Astrocyte (in vitro differentiated cells and primary cell): ENCODE data around the gene AIPL1. TPM values are rescaled to one million over a fixed set of nuclear protein-coding genes. Genes with fewer than 3 reads are reported as not detected.

Experiments used
- DNase-seq: peaks from one replicate; pipeline ENCODE4 v3.0.0-alpha.2; 2010; ENCODE audit warnings: low read depth
- FAIRE-seq: peaks from 2 replicates; lab custom pipeline; 2011; peaks lifted over from hg19 to GRCh38; lab: Jason Lieb, UNC
- H2AFZ ChIP-seq: 2 replicates; pipeline ENCODE4 v1.6.0; 2012; ENCODE audit warnings: low read depth, low read length, inconsistent platforms
- H3K27ac ChIP-seq: 2 replicates; pipeline ENCODE4 v1.5.1; 2011; ENCODE audit warnings: low read depth, low read length, inconsistent platforms
- H3K27me3 ChIP-seq: 2 replicates; pipeline ENCODE4 v1.6.0; 2011; ENCODE audit warnings: low read length, inconsistent platforms; ENCODE audit not compliant: insufficient read depth
- H3K36me3 ChIP-seq: 2 replicates; pipeline ENCODE4 v1.5.1; 2011; ENCODE audit warnings: low read length, inconsistent platforms; ENCODE audit not compliant: insufficient read depth
- H3K4me1 ChIP-seq: 2 replicates; pipeline ENCODE4 v1.5.1; 2011; ENCODE audit warnings: low read length, inconsistent platforms; ENCODE audit not compliant: insufficient read depth
- H3K4me2 ChIP-seq: 2 replicates; pipeline ENCODE4 v1.6.0; 2012; ENCODE audit warnings: low read length, inconsistent platforms
- H3K4me3 ChIP-seq: 2 replicates; pipeline ENCODE4 v1.5.1; 2011; ENCODE audit warnings: low read depth, mild to moderate bottlenecking, low read length, inconsistent platforms; ENCODE audit not compliant: insufficient read depth
- H3K79me2 ChIP-seq: 2 replicates; pipeline ENCODE4 v1.6.0; 2012; ENCODE audit warnings: mild to moderate bottlenecking, low read length, inconsistent platforms; ENCODE audit not compliant: insufficient read depth
- H3K9ac ChIP-seq: 2 replicates; pipeline ENCODE4 v1.6.0; 2012; ENCODE audit warnings: mild to moderate bottlenecking, low read length, inconsistent platforms
- H3K9me3 ChIP-seq: 2 replicates; pipeline ENCODE4 v1.5.1; 2012; ENCODE audit warnings: low read depth, mild to moderate bottlenecking, low read length, inconsistent platforms; ENCODE audit not compliant: insufficient read depth
- H4K20me1 ChIP-seq: 2 replicates; pipeline ENCODE4 v1.6.0; 2012; ENCODE audit warnings: low read length, inconsistent platforms; ENCODE audit not compliant: insufficient read depth
- H3K27ac Mint-ChIP-seq: one replicate; pipeline ENCODE4 v1.8.0; 2021; ENCODE audit warnings: mild to moderate bottlenecking, mixed read lengths; ENCODE audit not compliant: unreplicated experiment
- H3K27me3 Mint-ChIP-seq: one replicate; pipeline ENCODE4 v1.8.0; 2021; ENCODE audit warnings: low read depth, mixed read lengths; ENCODE audit not compliant: unreplicated experiment
- H3K36me3 Mint-ChIP-seq: one replicate; pipeline ENCODE4 v1.8.0; 2021; ENCODE audit warnings: low read depth, mixed read lengths; ENCODE audit not compliant: unreplicated experiment
- H3K4me1 Mint-ChIP-seq: one replicate; pipeline ENCODE4 v1.8.0; 2021; ENCODE audit warnings: low read depth, mixed read lengths; ENCODE audit not compliant: unreplicated experiment
- H3K4me3 Mint-ChIP-seq: one replicate; pipeline ENCODE4 v1.8.0; 2021; ENCODE audit warnings: mild to moderate bottlenecking, moderate library complexity, mixed read lengths; ENCODE audit not compliant: unreplicated experiment
- H3K9me3 Mint-ChIP-seq: one replicate; pipeline ENCODE4 v1.8.0; 2021; ENCODE audit warnings: mild to moderate bottlenecking, mixed read lengths; ENCODE audit not compliant: unreplicated experiment
- CTCF ChIP-seq: IDR thresholded peaks from 2 replicates; pipeline ENCODE4 v1.5.1; 2011; ENCODE audit warnings: low read depth, mild to moderate bottlenecking, inconsistent platforms, low read length, moderate library complexity; ENCODE audit not compliant: insufficient read depth
- EZH2 ChIP-seq: IDR thresholded peaks from 2 replicates; pipeline ENCODE4 v1.6.1; 2012; ENCODE audit warnings: mild to moderate bottlenecking, low read length, inconsistent platforms; ENCODE audit not compliant: insufficient read depth
- total RNA-seq: library from RNA; stranded (reverse); gene quantifications from 2 replicates; pipeline ENCODE4 v1.2.1, GENCODE V29; 2021

Gene AIPL1
- total RNA-seq, 1 donor from 2014 or later: not detected

- H3K4me1 ChIP-seq: peaks cover 10% of the 10 kb centered on the region
- no peak overlapping the region for H3K27ac Mint-ChIP-seq
- peaks cover 2% of the 10 kb centered on the region for H3K9me3 Mint-ChIP-seq
- H3K27ac ChIP-seq: no peak overlapping the region
- DNase-seq (no peak), FAIRE-seq (no peak)
- no peaks in the 10 kb centered on the region for H3K9me3 ChIP-seq
- H3K4me1 Mint-ChIP-seq: peaks cover 8% of the 10 kb centered on the region
- H3K36me3 Mint-ChIP-seq: no peaks in the 10 kb centered on the region
- no peak overlapping the region for H3K4me3 Mint-ChIP-seq
- no peak for TF ChIP-seq CTCF
- TF ChIP-seq EZH2: no peak
- H4K20me1 ChIP-seq: no peaks in the 10 kb centered on the region
- H3K27me3 ChIP-seq: peaks cover 5% of the 10 kb centered on the region
- no peak overlapping the region for H2AFZ ChIP-seq
- peaks cover 57% of the 10 kb centered on the region for H3K27me3 Mint-ChIP-seq
- no peak overlapping the region for H3K4me2 ChIP-seq
- H3K79me2 ChIP-seq: no peaks in the 10 kb centered on the region
- peaks cover 4% of the 10 kb centered on the region for H3K36me3 ChIP-seq
- H3K4me3 ChIP-seq: no peak overlapping the region
- no peak overlapping the region for H3K9ac ChIP-seq
Measured at GRCh38 chr17:6452471-6453266, 17.7 kb upstream of the AIPL1 start.

GRCh38 chr17:6450926-6451832 is 16.3 kb upstream of the AIPL1 start:
- H3K36me3 ChIP-seq: peaks cover 5% of the 10 kb centered on the region
- no peaks in the 10 kb centered on the region for H3K36me3 Mint-ChIP-seq
- H3K9ac ChIP-seq: no peak overlapping the region
- no peak overlapping the region for H3K4me3 ChIP-seq
- peaks cover 2% of the 10 kb centered on the region for H3K4me1 Mint-ChIP-seq
- no peak overlapping the region for H2AFZ ChIP-seq
- H3K27ac Mint-ChIP-seq: no peak overlapping the region
- TF ChIP-seq CTCF (no peak), EZH2 (no peak)
- H3K4me2 ChIP-seq: no peak overlapping the region
- FAIRE-seq (no peak), DNase-seq (no peak)
- peaks cover 7% of the 10 kb centered on the region for H3K4me1 ChIP-seq
- peaks cover 58% of the 10 kb centered on the region for H3K27me3 Mint-ChIP-seq
- peaks cover 5% of the 10 kb centered on the region for H3K27me3 ChIP-seq
- H3K9me3 ChIP-seq: no peaks in the 10 kb centered on the region
- H4K20me1 ChIP-seq: no peaks in the 10 kb centered on the region
- peaks cover 2% of the 10 kb centered on the region for H3K9me3 Mint-ChIP-seq
- no peak overlapping the region for H3K4me3 Mint-ChIP-seq
- no peak overlapping the region for H3K27ac ChIP-seq
- no peaks in the 10 kb centered on the region for H3K79me2 ChIP-seq
